Thyroid gland (tissue), 4 donors: ENCODE results near the gene FBXW5. TPM values are rescaled to one million over a fixed set of nuclear protein-coding genes. Genes with fewer than 3 reads are reported as not detected.

Experiments used
- DNase-seq, 2 donors: peaks; one replicate each; pipeline ENCODE4 v3.0.0-alpha.2; 2019
- H3K27ac ChIP-seq, 3 donors: fragments of 200-600 bp; sonication (generic); 1 replicate in 2 of 3; 2 replicates in 1 of 3; pipeline ENCODE4 v1.5.1; 2016 to 2019; ENCODE audit warnings: mild to moderate bottlenecking in 1 of 3, moderate library complexity in 1 of 3
- H3K27me3 ChIP-seq: fragments of 200-600 bp; sonication (generic); one replicate; pipeline ENCODE4 v1.5.1; 2019
- H3K36me3 ChIP-seq, 2 donors: fragments of 200-600 bp; sonication (generic); one replicate each; pipeline ENCODE4 v1.5.1; 2016 to 2019
- H3K4me1 ChIP-seq, 2 donors: fragments of 200-600 bp; sonication (generic); one replicate each; pipeline ENCODE4 v1.5.1; 2017 to 2019
- H3K4me3 ChIP-seq, 3 donors: fragments of 200-600 bp; sonication (generic); replicated peaks in 1 of 3; 1 replicate in 2 of 3; 2 replicates in 1 of 3; pipeline ENCODE4 v1.5.1; 2016; ENCODE audit warnings: mild to moderate bottlenecking in 1 of 3
- H3K9me3 ChIP-seq: fragments of 200-600 bp; sonication (generic); one replicate; pipeline ENCODE4 v1.5.1; 2017
- POLR2A ChIP-seq, 2 donors: fragments of 450-650 bp; IDR thresholded peaks; one replicate each; pipeline ENCODE4 v1.6.1; 2017; ENCODE audit warnings: antibody characterized with exemption in 2 of 2, mild to moderate bottlenecking in 2 of 2, moderate library complexity in 1 of 2
- WGBS, 2 donors: methylation state at CpG; one replicate each; pipeline ENCODE4 v1.1.5; 2017; 5-methylcytosine and 5-hydroxymethylcytosine counted together
- intact Hi-C: fragments of 100-400 bp; cut with DNase I; formaldehyde crosslinking; loops from one replicate; pipeline ENCODE4 v1.15.1; 2023
- total RNA-seq, 4 donors: library from RNA; depleted of rRNA; stranded (reverse); fragments of >200 nt; gene quantifications; one replicate each; pipeline ENCODE4 v1.2.3, GENCODE V29; 2016
- TF ChIP-seq, protein P1 (sequence below), 6 experiments: fragments of 200-600 bp in 3 of 6; fragments of 450-650 bp in 3 of 6; sonication (generic) in 3 of 6; IDR thresholded peaks; one replicate each; pipeline ENCODE4 v1.5.1; 2016 to 2019; ENCODE audit warnings: antibody characterized with exemption in 6 of 6, mild to moderate bottlenecking in 2 of 6, inconsistent platforms in 1 of 6, moderate library complexity in 1 of 6

Gene FBXW5
- total RNA-seq, 4 donors from 2014 or later = 138 to 282 (median 203) TPM

DNA sequence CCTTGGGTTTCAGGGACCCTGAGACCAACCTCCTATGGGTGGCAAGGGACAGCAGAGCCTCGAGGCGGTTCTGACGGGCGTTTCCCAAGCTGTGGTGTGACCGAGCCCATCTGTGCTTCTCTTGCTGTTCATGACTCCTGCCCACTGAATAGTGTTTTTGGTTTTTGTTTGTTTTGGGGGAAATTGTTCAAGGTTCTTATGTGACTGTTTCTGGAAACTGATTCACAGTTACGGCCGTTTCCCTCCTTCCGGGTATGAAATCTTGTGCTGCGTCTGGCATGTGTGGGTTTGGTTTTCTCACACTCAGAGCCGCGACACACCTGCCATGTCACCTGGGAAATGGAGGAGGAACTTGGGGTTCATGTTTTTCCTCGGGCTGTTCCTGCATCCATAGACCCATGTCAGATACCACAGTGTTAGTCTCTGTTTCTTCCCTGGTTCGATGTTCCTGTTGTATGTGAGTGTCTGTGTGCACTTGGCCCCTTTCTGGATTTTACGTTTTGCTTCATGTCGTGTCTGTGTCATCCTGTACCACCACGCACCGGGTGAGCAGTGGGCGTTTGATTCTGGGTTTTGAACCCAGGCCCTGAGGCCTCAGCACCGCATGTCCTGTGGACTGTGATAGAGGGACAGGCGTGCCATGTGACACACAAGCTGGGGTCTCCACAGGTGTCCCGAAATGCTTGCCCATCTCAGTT, 28.8 kb downstream of the FBXW5 start:
- intact Hi-C loops = no loop called here
- Histone ChIP-seq H3K27me3 (no peaks in the 10 kb centered on the region), H3K27ac (no peak overlapping the region), H3K4me3 (no peak overlapping the region), H3K4me1 (no peaks in the 10 kb centered on the region), H3K36me3 (peaks cover 25 to 31% of the 10 kb centered on the region in 2 donors), H3K9me3 (no peaks in the 10 kb centered on the region)
- WGBS, 2 donors = 89 to 93% methylated on average over 20 to 21 of the region's 21 CpGs
- DNase-seq = no peak
- TF ChIP-seq, protein P1, sequence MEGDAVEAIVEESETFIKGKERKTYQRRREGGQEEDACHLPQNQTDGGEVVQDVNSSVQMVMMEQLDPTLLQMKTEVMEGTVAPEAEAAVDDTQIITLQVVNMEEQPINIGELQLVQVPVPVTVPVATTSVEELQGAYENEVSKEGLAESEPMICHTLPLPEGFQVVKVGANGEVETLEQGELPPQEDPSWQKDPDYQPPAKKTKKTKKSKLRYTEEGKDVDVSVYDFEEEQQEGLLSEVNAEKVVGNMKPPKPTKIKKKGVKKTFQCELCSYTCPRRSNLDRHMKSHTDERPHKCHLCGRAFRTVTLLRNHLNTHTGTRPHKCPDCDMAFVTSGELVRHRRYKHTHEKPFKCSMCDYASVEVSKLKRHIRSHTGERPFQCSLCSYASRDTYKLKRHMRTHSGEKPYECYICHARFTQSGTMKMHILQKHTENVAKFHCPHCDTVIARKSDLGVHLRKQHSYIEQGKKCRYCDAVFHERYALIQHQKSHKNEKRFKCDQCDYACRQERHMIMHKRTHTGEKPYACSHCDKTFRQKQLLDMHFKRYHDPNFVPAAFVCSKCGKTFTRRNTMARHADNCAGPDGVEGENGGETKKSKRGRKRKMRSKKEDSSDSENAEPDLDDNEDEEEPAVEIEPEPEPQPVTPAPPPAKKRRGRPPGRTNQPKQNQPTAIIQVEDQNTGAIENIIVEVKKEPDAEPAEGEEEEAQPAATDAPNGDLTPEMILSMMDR (IDR thresholded peaks at IDR 0.05) = no peak
- TF ChIP-seq POLR2A (IDR thresholded peaks at IDR 0.05) = no peak

DNA sequence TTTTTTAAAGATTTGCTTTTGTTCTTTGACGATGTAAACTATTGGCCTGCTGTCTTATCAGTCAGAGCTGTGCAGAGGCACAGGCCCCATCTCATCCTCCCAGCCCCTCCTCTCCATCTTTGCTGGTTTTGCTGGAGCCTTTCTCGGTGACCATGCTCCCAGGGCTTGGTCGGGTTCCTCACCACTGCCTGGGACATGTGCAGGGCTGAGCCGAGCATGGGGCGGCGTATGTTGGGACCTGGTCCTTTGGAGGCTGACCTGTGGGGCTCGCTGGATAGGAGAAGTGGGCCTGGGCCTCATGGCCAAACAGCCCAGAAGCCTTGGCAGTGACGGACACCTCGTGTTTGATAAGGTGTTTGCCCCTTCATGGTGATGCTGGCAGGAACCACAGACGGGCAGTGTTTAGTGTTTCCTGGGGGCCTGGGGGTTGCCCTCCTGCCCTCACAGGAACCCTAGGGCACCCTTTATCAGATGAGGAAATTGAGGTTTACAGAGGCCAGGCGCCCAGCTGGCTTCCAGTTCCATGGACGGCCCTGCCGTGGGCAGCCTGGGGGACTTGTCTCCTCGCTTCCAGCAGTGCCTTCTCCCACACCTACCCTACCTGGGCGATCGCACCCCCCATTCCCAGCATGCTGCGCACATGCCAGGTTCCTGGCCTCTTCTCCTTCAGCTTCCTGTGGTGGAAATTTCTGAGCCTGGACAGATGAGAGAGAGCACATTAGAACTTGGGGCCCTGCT, 30.7 kb downstream of the FBXW5 start:
- intact Hi-C loops = no loop called here
- no peak overlapping the region for H3K27ac ChIP-seq
- no peaks in the 10 kb centered on the region for H3K9me3 ChIP-seq
- TF ChIP-seq, protein P1 (IDR thresholded peaks at IDR 0.05) = no peak
- no peak for TF ChIP-seq POLR2A (IDR thresholded peaks at IDR 0.05)
- no peaks in the 10 kb centered on the region for H3K27me3 ChIP-seq
- no peak overlapping the region for H3K4me3 ChIP-seq
- peaks cover 14 to 23% of the 10 kb centered on the region in 2 donors for H3K36me3 ChIP-seq
- 96% methylated on average over 17 of the region's 17 CpGs for WGBS, 2 donors
- DNase-seq = no peak
- no peaks in the 10 kb centered on the region for H3K4me1 ChIP-seq

DNA sequence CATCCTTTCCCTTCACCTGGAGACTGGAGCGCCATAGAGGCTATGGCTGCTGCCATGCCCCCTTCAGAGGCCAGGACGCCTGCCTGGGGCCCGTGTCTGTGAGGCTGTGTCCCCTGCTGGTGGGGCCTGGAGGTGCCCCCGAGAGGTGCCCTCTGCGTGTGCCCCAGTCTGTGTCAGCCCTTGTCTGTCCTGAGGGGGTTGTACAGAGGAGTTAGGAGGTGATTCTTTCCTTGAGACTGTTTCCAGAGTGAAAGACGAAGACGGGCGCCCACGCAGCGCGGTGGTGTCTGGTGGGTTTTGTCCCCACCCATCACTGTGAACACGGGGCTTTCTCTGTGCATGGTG, 33.7 kb downstream of the FBXW5 start:
- H3K27ac ChIP-seq = no peak overlapping the region
- no peak for DNase-seq
- intact Hi-C loops = no loop called here
- no peak overlapping the region for H3K4me3 ChIP-seq
- TF ChIP-seq, protein P1 (IDR thresholded peaks at IDR 0.05) = no peak
- no peak for TF ChIP-seq POLR2A (IDR thresholded peaks at IDR 0.05)
- no peaks in the 10 kb centered on the region for H3K9me3 ChIP-seq
- H3K27me3 ChIP-seq = no peaks in the 10 kb centered on the region
- no peaks in the 10 kb centered on the region for H3K4me1 ChIP-seq
- 96% methylated on average over 9 to 12 of the region's 12 CpGs for WGBS, 2 donors
- peaks cover 0 to 18% of the 10 kb centered on the region in 2 donors for H3K36me3 ChIP-seq

DNA sequence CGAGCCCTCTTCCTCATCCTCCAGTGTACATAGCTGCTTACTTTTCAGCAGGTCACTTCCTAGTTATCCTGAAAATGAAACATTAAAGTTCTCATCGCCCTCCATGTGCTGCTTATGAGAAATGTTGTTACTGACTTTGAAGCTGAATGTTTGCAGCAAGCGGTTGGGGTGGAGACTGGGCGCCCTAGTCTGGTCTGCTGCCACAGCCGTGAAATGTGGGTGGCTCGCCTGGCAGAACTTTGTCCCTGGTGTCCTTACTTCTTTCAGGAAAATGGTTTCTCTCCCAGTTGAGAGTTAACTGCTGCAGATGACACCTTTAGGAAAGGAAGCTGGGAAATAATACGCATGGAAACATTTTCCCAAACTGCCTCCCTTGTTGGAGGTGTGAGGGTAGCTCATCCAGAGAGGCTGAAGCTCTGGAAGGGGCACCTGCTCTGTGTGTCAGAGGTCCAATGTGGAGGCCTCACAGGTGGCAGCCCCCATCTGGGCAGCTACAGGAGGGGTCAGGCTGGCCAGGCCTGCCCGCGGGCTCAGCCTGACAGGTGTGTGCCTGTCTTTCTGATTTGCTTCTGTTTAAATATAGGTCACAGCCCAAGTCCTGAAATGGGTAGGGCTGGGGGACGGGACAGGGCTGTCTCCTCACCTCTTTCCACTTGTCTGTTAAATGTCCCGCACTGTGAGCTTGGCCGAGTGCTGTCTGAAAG, 34.2 kb downstream of the FBXW5 start:
- no peak for DNase-seq
- WGBS, 2 donors = 94 to 95% methylated on average over 11 to 12 of the region's 12 CpGs
- intact Hi-C loops = no loop called here
- H3K36me3 ChIP-seq = peaks cover 0 to 18% of the 10 kb centered on the region in 2 donors
- TF ChIP-seq, protein P1 (IDR thresholded peaks at IDR 0.05) = no peak
- TF ChIP-seq POLR2A (IDR thresholded peaks at IDR 0.05) = no peak
- no peaks in the 10 kb centered on the region for H3K27me3 ChIP-seq
- no peaks in the 10 kb centered on the region for H3K4me1 ChIP-seq
- no peak overlapping the region for H3K4me3 ChIP-seq
- H3K9me3 ChIP-seq = no peaks in the 10 kb centered on the region
- H3K27ac ChIP-seq = no peak overlapping the region
